Rectal smooth muscle tissue (tissue), 1 donor: ENCODE measurements around the gene UNC79.

Experiments used
- H3K27ac ChIP-seq: one replicate; pipeline ENCODE4 v1.7.0; 2013; ENCODE audit warnings: low read depth, low read length, inconsistent platforms
- H3K27me3 ChIP-seq: one replicate; pipeline ENCODE4 v1.7.0; 2013; ENCODE audit warnings: low read length; ENCODE audit not compliant: control insufficient read depth, insufficient read depth
- H3K36me3 ChIP-seq: one replicate; pipeline ENCODE4 v1.7.0; 2013; ENCODE audit warnings: low read length; ENCODE audit not compliant: control insufficient read depth, insufficient read depth
- H3K4me1 ChIP-seq: one replicate; pipeline ENCODE4 v1.7.0; 2013; ENCODE audit warnings: low read length; ENCODE audit not compliant: control insufficient read depth, insufficient read depth
- H3K4me3 ChIP-seq: one replicate; pipeline ENCODE4 v1.7.0; 2013; ENCODE audit warnings: low read length
- H3K9ac ChIP-seq: one replicate; pipeline ENCODE4 v1.7.0; 2013; ENCODE audit warnings: low read length

Gene UNC79

DNA sequence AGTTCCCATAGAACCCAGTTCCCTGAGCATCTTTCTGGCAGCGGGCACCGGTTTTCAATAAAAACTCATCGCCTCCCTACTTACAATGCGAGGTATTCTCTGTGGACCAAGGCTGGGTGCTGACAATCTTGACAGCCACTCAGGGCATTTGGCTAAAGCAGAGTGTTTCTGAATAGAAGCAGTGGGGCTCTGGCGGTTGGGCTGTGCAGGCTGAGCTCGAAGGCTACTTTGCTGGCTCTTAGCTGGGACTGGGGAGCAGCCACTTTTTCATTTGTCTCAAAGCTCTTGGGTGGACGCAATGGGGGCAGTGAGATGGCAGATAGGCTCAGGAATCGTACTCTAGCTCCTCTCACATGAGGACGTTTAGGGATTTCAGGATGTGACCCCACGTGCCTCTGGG, 151.8 kb downstream of the UNC79 start:
- Histone ChIP-seq H3K27ac (no peak overlapping the region), H3K4me3 (no peak overlapping the region), H3K36me3 (no peaks in the 10 kb centered on the region), H3K4me1 (no peaks in the 10 kb centered on the region), H3K9ac (no peak overlapping the region), H3K27me3 (no peaks in the 10 kb centered on the region)

DNA sequence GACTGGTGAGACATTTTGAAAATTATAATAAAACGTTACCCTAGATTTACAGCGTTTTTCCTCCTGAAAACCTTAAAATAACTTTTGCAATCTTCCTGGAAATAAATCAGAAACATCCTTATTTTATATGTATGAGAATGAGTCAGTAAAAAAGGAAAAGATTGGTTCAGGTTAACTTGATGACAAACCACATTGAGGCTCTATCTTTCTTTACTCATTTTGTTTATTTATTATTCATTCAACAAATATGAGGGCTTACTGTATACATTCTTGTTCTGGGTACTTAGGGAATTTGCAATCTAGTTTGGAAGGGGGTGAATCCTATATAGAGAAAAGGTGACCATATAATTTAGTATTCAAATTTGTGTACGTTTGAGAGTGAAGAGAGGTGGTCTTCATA, 156.6 kb downstream of the UNC79 start:
- Histone ChIP-seq H3K4me1 (no peaks in the 10 kb centered on the region), H3K27ac (no peak overlapping the region), H3K4me3 (no peak overlapping the region)

DNA sequence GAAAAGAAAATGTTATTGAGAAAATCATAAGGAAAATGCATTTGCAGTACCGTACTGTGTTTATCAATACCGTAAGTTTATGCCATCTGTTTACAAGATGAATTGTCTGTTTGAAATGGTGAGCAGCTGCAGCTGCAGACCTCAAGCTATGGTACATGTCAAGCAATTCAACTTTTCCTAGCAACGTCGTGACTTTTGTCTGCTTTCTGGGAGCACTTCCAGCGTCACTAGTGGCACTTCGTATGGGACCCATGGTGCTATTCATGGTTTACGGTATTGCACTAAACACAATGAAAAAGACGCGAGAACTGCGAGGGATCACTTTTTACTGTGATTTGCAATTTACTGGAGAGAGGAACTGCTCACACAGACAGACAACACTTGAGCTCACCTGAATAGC, 160.8 kb downstream of the UNC79 start:
- Histone ChIP-seq H3K27ac (no peak overlapping the region), H3K4me3 (no peak overlapping the region), H3K9ac (no peak overlapping the region), H3K4me1 (no peaks in the 10 kb centered on the region), H3K36me3 (no peaks in the 10 kb centered on the region), H3K27me3 (no peaks in the 10 kb centered on the region)

More for the DNA sequence above, 156.6 kb downstream of the UNC79 start:
- Histone ChIP-seq H3K27me3 (no peaks in the 10 kb centered on the region), H3K36me3 (no peaks in the 10 kb centered on the region), H3K9ac (no peak overlapping the region)

DNA sequence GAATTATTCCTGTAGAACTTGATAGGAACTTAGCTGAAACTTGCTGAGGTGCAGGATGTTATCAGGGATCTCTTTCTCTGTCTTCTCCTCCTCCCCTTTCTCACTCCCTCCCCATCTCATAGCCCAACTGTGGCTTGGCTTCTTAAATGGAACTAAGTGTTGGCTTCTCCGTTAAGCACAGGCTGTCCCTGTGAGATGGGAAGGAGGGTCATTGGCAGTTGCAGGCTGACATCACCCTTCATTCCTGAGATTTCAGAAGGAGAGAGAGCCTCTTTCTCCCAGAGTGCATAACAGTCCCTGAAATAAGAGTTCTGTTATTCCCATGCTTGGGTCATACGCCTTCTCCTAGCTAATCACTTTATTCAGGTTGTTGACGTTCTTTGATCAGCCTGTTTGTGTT, 162.0 kb downstream of the UNC79 start:
- no peak overlapping the region for H3K4me3 ChIP-seq
- H3K27me3 ChIP-seq = no peaks in the 10 kb centered on the region
- no peak overlapping the region for H3K27ac ChIP-seq
- H3K9ac ChIP-seq = no peak overlapping the region
- H3K36me3 ChIP-seq = no peaks in the 10 kb centered on the region
- no peaks in the 10 kb centered on the region for H3K4me1 ChIP-seq

DNA sequence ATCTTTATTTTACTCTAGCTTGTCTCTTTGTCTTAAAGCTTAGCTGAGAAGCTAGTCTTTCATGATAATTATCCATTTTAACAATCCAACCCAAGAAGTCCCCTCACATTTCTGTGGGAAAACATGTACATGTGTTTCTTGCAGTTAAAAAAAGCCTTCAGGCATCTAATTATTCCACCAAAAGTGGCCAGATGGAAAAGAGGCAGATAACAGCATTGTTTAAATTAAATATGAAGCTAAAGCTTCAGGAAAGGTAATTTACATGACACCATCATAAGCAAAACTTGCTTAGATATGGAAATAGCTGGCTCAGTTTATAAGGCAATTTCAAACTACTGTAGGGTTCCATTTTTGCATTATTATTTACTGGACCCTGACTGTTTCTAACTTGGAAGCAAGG, 175.4 kb downstream of the UNC79 start:
- no peak overlapping the region for H3K4me3 ChIP-seq
- no peaks in the 10 kb centered on the region for H3K4me1 ChIP-seq
- H3K27ac ChIP-seq = no peak overlapping the region
- no peaks in the 10 kb centered on the region for H3K36me3 ChIP-seq
- no peak overlapping the region for H3K9ac ChIP-seq
- no peaks in the 10 kb centered on the region for H3K27me3 ChIP-seq

DNA sequence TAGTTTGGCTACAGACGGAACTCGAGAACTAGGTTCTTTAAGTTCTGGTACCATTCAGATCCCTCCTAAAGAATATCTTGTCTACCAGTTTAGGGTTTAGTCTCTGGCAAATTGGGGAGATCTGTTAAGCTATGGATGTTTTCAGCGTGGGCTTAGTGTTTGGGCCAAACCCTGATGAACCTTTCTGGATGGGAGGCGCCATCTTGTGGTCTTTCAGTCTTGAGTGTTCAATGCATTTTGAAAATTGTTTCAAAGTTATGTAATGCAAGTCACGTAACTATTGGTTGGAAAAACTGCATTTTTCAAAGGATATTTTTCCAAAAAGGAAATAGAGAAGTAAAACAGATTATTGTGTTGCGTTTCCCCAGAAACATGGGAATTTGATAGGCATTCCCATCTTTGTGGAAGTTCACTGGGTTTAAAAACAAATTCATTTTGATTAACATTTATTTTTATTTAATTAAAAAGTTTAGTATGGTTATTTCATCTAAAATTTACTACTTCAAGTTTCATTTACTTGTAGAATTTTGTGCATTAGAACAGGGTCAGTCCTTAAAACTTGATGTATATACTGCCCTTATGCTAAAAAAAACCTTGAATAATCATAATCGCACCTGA, 188.5 kb downstream of the UNC79 start:
- H3K4me1 ChIP-seq = no peaks in the 10 kb centered on the region

GRCh38 chr14:93628048-93628447, 197.3 kb downstream of the UNC79 start:
- Histone ChIP-seq H3K27me3 (no peaks in the 10 kb centered on the region), H3K36me3 (no peaks in the 10 kb centered on the region), H3K27ac (no peak overlapping the region), H3K4me3 (no peak overlapping the region), H3K9ac (no peak overlapping the region), H3K4me1 (no peaks in the 10 kb centered on the region)

More for the DNA sequence above, 188.5 kb downstream of the UNC79 start:
- Histone ChIP-seq H3K27me3 (no peaks in the 10 kb centered on the region), H3K36me3 (no peaks in the 10 kb centered on the region), H3K9ac (no peak overlapping the region), H3K4me3 (no peak overlapping the region), H3K27ac (no peak overlapping the region)

GRCh38 chr14:93629643-93630042, 198.9 kb downstream of the UNC79 start:
- H3K27ac ChIP-seq = no peak overlapping the region
- H3K4me3 ChIP-seq = no peak overlapping the region
- H3K36me3 ChIP-seq = no peaks in the 10 kb centered on the region
- H3K9ac ChIP-seq = no peak overlapping the region
- no peaks in the 10 kb centered on the region for H3K27me3 ChIP-seq
- H3K4me1 ChIP-seq = no peaks in the 10 kb centered on the region

GRCh38 chr14:93638790-93639189, 208.1 kb downstream of the UNC79 start:
- Histone ChIP-seq H3K27ac (no peak overlapping the region), H3K4me3 (no peak overlapping the region), H3K4me1 (no peaks in the 10 kb centered on the region), H3K36me3 (no peaks in the 10 kb centered on the region), H3K9ac (no peak overlapping the region), H3K27me3 (no peaks in the 10 kb centered on the region)

DNA sequence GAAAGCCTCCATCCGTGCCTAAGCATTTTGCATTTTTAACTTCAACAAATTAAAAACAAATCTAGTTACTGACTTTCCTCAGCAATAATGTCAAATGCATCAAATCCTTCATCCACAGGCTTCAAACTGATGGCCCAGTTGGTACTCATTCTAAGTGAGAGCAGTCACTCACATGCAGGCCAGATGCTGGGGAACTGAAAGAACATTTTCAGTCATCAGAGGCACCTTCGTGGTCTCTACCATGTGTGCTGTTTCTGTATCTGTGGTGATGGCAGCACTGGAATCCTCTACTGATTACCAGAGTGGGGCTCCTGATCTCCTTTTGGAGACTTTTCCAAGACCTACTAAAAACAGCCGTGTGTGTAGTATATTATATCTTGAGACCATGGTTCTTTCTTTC, 212.4 kb downstream of the UNC79 start:
- no peak overlapping the region for H3K9ac ChIP-seq
- H3K4me1 ChIP-seq = no peaks in the 10 kb centered on the region
- H3K27ac ChIP-seq = no peak overlapping the region
- no peaks in the 10 kb centered on the region for H3K36me3 ChIP-seq
- H3K27me3 ChIP-seq = no peaks in the 10 kb centered on the region
- no peak overlapping the region for H3K4me3 ChIP-seq

GRCh38 chr14:93643676-93644075, 212.9 kb downstream of the UNC79 start:
- H3K4me1 ChIP-seq = no peaks in the 10 kb centered on the region
- no peaks in the 10 kb centered on the region for H3K27me3 ChIP-seq
- H3K4me3 ChIP-seq = no peak overlapping the region
- H3K27ac ChIP-seq = no peak overlapping the region
- no peak overlapping the region for H3K9ac ChIP-seq
- no peaks in the 10 kb centered on the region for H3K36me3 ChIP-seq

GRCh38 chr14:93645200-93645599, 214.5 kb downstream of the UNC79 start:
- Histone ChIP-seq H3K4me3 (no peak overlapping the region), H3K9ac (no peak overlapping the region), H3K27ac (no peak overlapping the region), H3K4me1 (no peaks in the 10 kb centered on the region), H3K27me3 (no peaks in the 10 kb centered on the region), H3K36me3 (no peaks in the 10 kb centered on the region)

- Histone ChIP-seq H3K27me3 (no peaks in the 10 kb centered on the region), H3K27ac (no peak overlapping the region), H3K9ac (no peak overlapping the region), H3K4me1 (no peaks in the 10 kb centered on the region), H3K4me3 (no peak overlapping the region), H3K36me3 (no peaks in the 10 kb centered on the region)
Observed at GRCh38 chr14:93648440-93649168, 217.9 kb downstream of the UNC79 start.
